Hematopoietic multipotent progenitor cell treated with erythropoietin and hydrocortisone succinate and interleukin-3 and kit ligand, for 15 days (in vitro differentiated cells): ENCODE results near the gene RUFY1.
"Not testable (repeated sequence)": the region's sequence is repeated elsewhere in the genome, so short reads cannot be mapped to it uniquely, and the experiment has no call there.

Source experiments
- DNase-seq: peaks from one replicate; pipeline ENCODE4 v3.0.0-alpha.2; 2015; ENCODE audit warnings: low spot score

Gene RUFY1

GRCh38 chr5:179621551-179622214 lies 71.3 kb downstream of the RUFY1 start:
- DNase-seq, result peak; percentile 38

GRCh38 chr5:179623003-179623905 lies 72.9 kb downstream of the RUFY1 start, which contains the start of gene HNRNPH1:
TSS of gene HNRNPH1 (minus strand) at chr5:179623671. CDS start at chr5:179623133, 538 bp downstream.
- DNase-seq, result peak; percentile 99

- DNase-seq, result peak; percentile 42
These were observed 73.8 kb downstream of the RUFY1 start for GRCh38 chr5:179623906-179624741.

- no peak for DNase-seq
These were observed 74.5 kb downstream of the RUFY1 start for GRCh38 chr5:179624841-179625271.

- DNase-seq, result not testable (repeated sequence)
These were observed 83.4 kb downstream of the RUFY1 start for GRCh38 chr5:179633501-179634369.

- DNase-seq, result not testable (repeated sequence)
These were observed 84.2 kb downstream of the RUFY1 start for GRCh38 chr5:179634370-179635172.

GRCh38 chr5:179639296-179639695 lies 88.9 kb downstream of the RUFY1 start:
- not testable (repeated sequence) for DNase-seq

GRCh38 chr5:179641745-179642144 lies 91.4 kb downstream of the RUFY1 start:
- DNase-seq, result not testable (repeated sequence)

- not testable (repeated sequence) for DNase-seq
These were observed 92.3 kb downstream of the RUFY1 start for GRCh38 chr5:179642626-179643025.

GRCh38 chr5:179643141-179643920 lies 93.0 kb downstream of the RUFY1 start:
- DNase-seq, result not testable (repeated sequence)

- DNase-seq, result not testable (repeated sequence)
These were observed 94.4 kb downstream of the RUFY1 start for GRCh38 chr5:179644766-179645165.

- DNase-seq, result no peak
These were observed 98.1 kb downstream of the RUFY1 start for GRCh38 chr5:179648410-179648809.

GRCh38 chr5:179649166-179649703 lies 98.9 kb downstream of the RUFY1 start:
- DNase-seq, result not testable (repeated sequence)

- not testable (repeated sequence) for DNase-seq
These were observed 99.9 kb downstream of the RUFY1 start for GRCh38 chr5:179650245-179650644.

- DNase-seq, result not testable (repeated sequence)
These were observed 102.8 kb downstream of the RUFY1 start for GRCh38 chr5:179653135-179653534.

GRCh38 chr5:179657302-179658178 lies 107.2 kb downstream of the RUFY1 start:
- DNase-seq, result not testable (repeated sequence)

- not testable (repeated sequence) for DNase-seq
These were observed 108.0 kb downstream of the RUFY1 start for GRCh38 chr5:179658179-179658856.
